ENCODE results near the gene LCOR. TPM values are rescaled to one million over a fixed set of nuclear protein-coding genes. Genes with fewer than 3 reads are reported as not detected.

The LCOR gene
- total and polyA plus RNA-seq, 4 donors = 3.3 to 68.4 (median 17.9) TPM

GRCh38 chr10:97025613-97026242 lies 193.6 kb downstream of the LCOR start:
- DNase-seq (peak in 2 of 3 donors; percentile 40 to 67), ATAC-seq (ENCODE audit: insufficient read depth, low FRiP score) (no peak)
- no peak overlapping the region for H3K9ac ChIP-seq (ENCODE audit: insufficient read depth in 1 of 2, low read length in 2 of 2)
- H3K36me3 ChIP-seq (ENCODE audit: control insufficient read depth in 4 of 4, insufficient read depth in 4 of 4, low read length in 4 of 4) = no peaks in the 10 kb centered on the region
- H3K4me1 ChIP-seq (ENCODE audit: control insufficient read depth in 5 of 5, insufficient read depth in 5 of 5, low read length in 5 of 5) = peaks cover 0 to 18% (median 4%) of the 10 kb centered on the region in 5 donors
- peak; percentile 36 for TF ChIP-seq CTCF (IDR thresholded peaks at IDR 0.05; ENCODE audit: control extremely low read depth, extremely low read depth)
- H3K27me3 ChIP-seq (ENCODE audit: control insufficient read depth in 3 of 3, insufficient read depth in 3 of 3, low read length in 2 of 3) = no peaks in the 10 kb centered on the region
- H3K27ac ChIP-seq (ENCODE audit: low read depth in 1 of 2, low read length in 1 of 2) = no peak overlapping the region
- peaks cover 0 to 2% (median 0%) of the 10 kb centered on the region in 4 donors for H3K9me3 ChIP-seq (ENCODE audit: control insufficient read depth in 4 of 4, insufficient read depth in 3 of 4, low read length in 3 of 4)
- 71 to 74% methylated on average over 9 of the region's 9 CpGs for WGBS, 2 donors
- no peak overlapping the region for H3K4me3 ChIP-seq

GRCh38 chr10:97028126-97028831 lies 196.2 kb downstream of the LCOR start:
- no peak for TF ChIP-seq CTCF (IDR thresholded peaks at IDR 0.05; ENCODE audit: control extremely low read depth, extremely low read depth)
- Histone ChIP-seq H3K4me1 (ENCODE audit: control insufficient read depth in 5 of 5, insufficient read depth in 5 of 5, low read length in 5 of 5) (peaks cover 0 to 12% (median 0%) of the 10 kb centered on the region in 5 donors), H3K27ac (ENCODE audit: low read depth in 1 of 2, low read length in 1 of 2) (no peak overlapping the region), H3K4me3 (no peak overlapping the region), H3K9ac (ENCODE audit: insufficient read depth in 1 of 2, low read length in 2 of 2) (no peak overlapping the region), H3K27me3 (ENCODE audit: control insufficient read depth in 3 of 3, insufficient read depth in 3 of 3, low read length in 2 of 3) (no peaks in the 10 kb centered on the region), H3K36me3 (ENCODE audit: control insufficient read depth in 4 of 4, insufficient read depth in 4 of 4, low read length in 4 of 4) (no peaks in the 10 kb centered on the region), H3K9me3 (ENCODE audit: control insufficient read depth in 4 of 4, insufficient read depth in 3 of 4, low read length in 3 of 4) (peaks cover 0 to 2% (median 0%) of the 10 kb centered on the region in 4 donors)
- 88 to 93% methylated on average over 2 of the region's 2 CpGs for WGBS, 2 donors
- ATAC-seq (ENCODE audit: insufficient read depth, low FRiP score) (no peak), DNase-seq (no peak)

GRCh38 chr10:97028832-97029178 lies 196.7 kb downstream of the LCOR start:
- Histone ChIP-seq H3K9me3 (ENCODE audit: control insufficient read depth in 4 of 4, insufficient read depth in 3 of 4, low read length in 3 of 4) (peaks cover 0 to 2% (median 0%) of the 10 kb centered on the region in 4 donors), H3K36me3 (ENCODE audit: control insufficient read depth in 4 of 4, insufficient read depth in 4 of 4, low read length in 4 of 4) (no peaks in the 10 kb centered on the region), H3K9ac (ENCODE audit: insufficient read depth in 1 of 2, low read length in 2 of 2) (no peak overlapping the region), H3K4me3 (no peak overlapping the region), H3K27me3 (ENCODE audit: control insufficient read depth in 3 of 3, insufficient read depth in 3 of 3, low read length in 2 of 3) (no peaks in the 10 kb centered on the region), H3K27ac (ENCODE audit: low read depth in 1 of 2, low read length in 1 of 2) (no peak overlapping the region), H3K4me1 (ENCODE audit: control insufficient read depth in 5 of 5, insufficient read depth in 5 of 5, low read length in 5 of 5) (peaks cover 0 to 12% (median 0%) of the 10 kb centered on the region in 5 donors)
- ATAC-seq (ENCODE audit: insufficient read depth, low FRiP score) = no peak
- WGBS, 2 donors = 95% methylated on average over 3 of the region's 3 CpGs
- no peak for TF ChIP-seq CTCF (IDR thresholded peaks at IDR 0.05; ENCODE audit: control extremely low read depth, extremely low read depth)
- no peak for DNase-seq

Measured in lung (tissue), 12 donors.